Measurements from ENCODE around the gene FRMD4B. TPM values are rescaled to one million over a fixed set of nuclear protein-coding genes. Genes with fewer than 3 reads are reported as not detected.

Gene FRMD4B
- total and polyA plus RNA-seq, 2 donors from 2014 or later: 11.8 to 50.5 TPM

GRCh38 chr3:69143612-69144011 is 242.3 kb downstream of the FRMD4B start:
- no peak overlapping the region for H3K9ac ChIP-seq (ENCODE audit: low read length in 3 of 3)
- intact Hi-C loops (cut with DNase I): no loop called here
- H3K4me3 ChIP-seq (ENCODE audit: low read length in 3 of 3): no peak overlapping the region
- TF ChIP-seq CTCF (IDR thresholded peaks at IDR 0.05; ENCODE audit: borderline replicate concordance, extremely low read depth, insufficient read depth): no peak
- FAIRE-seq: no peak
- H3K36me3 ChIP-seq (ENCODE audit: control insufficient read depth in 2 of 3, insufficient read depth in 3 of 3, low read length in 3 of 3): no peaks in the 10 kb centered on the region
- no peak for DNase-seq
- H3K4me1 ChIP-seq (ENCODE audit: control insufficient read depth in 2 of 3, insufficient read depth in 2 of 3, low read depth in 1 of 3, low read length in 3 of 3): no peaks in the 10 kb centered on the region
- H3K27ac ChIP-seq (ENCODE audit: low read depth in 2 of 2, low read length in 2 of 2): no peak overlapping the region
- no peaks in the 10 kb centered on the region for H3K9me3 ChIP-seq (ENCODE audit: control insufficient read depth in 2 of 3, insufficient read depth in 1 of 3, low read length in 3 of 3)
- H3K27me3 ChIP-seq (ENCODE audit: control insufficient read depth, insufficient read depth, low read length): no peaks in the 10 kb centered on the region

- Histone ChIP-seq H3K4me3 (ENCODE audit: low read length in 3 of 3) (no peak overlapping the region), H3K9ac (ENCODE audit: low read length in 3 of 3) (no peak overlapping the region), H3K4me1 (ENCODE audit: control insufficient read depth in 2 of 3, insufficient read depth in 2 of 3, low read depth in 1 of 3, low read length in 3 of 3) (no peaks in the 10 kb centered on the region), H3K36me3 (ENCODE audit: control insufficient read depth in 2 of 3, insufficient read depth in 3 of 3, low read length in 3 of 3) (no peaks in the 10 kb centered on the region), H3K27me3 (ENCODE audit: control insufficient read depth, insufficient read depth, low read length) (no peaks in the 10 kb centered on the region), H3K27ac (ENCODE audit: low read depth in 2 of 2, low read length in 2 of 2) (no peak overlapping the region), H3K9me3 (ENCODE audit: control insufficient read depth in 2 of 3, insufficient read depth in 1 of 3, low read length in 3 of 3) (no peaks in the 10 kb centered on the region)
- DNase-seq (no peak), FAIRE-seq (no peak)
- intact Hi-C loops (cut with DNase I): no loop called here
- no peak for TF ChIP-seq CTCF (IDR thresholded peaks at IDR 0.05; ENCODE audit: borderline replicate concordance, extremely low read depth, insufficient read depth)
These were observed 243.0 kb downstream of the FRMD4B start for GRCh38 chr3:69142797-69143454.

GRCh38 chr3:69142090-69142489 is 243.8 kb downstream of the FRMD4B start:
- TF ChIP-seq CTCF (IDR thresholded peaks at IDR 0.05; ENCODE audit: borderline replicate concordance, extremely low read depth, insufficient read depth): no peak
- Histone ChIP-seq H3K4me3 (ENCODE audit: low read length in 3 of 3) (no peak overlapping the region), H3K9ac (ENCODE audit: low read length in 3 of 3) (no peak overlapping the region), H3K4me1 (ENCODE audit: control insufficient read depth in 2 of 3, insufficient read depth in 2 of 3, low read depth in 1 of 3, low read length in 3 of 3) (no peaks in the 10 kb centered on the region), H3K27ac (ENCODE audit: low read depth in 2 of 2, low read length in 2 of 2) (no peak overlapping the region), H3K36me3 (ENCODE audit: control insufficient read depth in 2 of 3, insufficient read depth in 3 of 3, low read length in 3 of 3) (no peaks in the 10 kb centered on the region), H3K27me3 (ENCODE audit: control insufficient read depth, insufficient read depth, low read length) (no peaks in the 10 kb centered on the region), H3K9me3 (ENCODE audit: control insufficient read depth in 2 of 3, insufficient read depth in 1 of 3, low read length in 3 of 3) (no peaks in the 10 kb centered on the region)
- intact Hi-C loops (cut with DNase I): no loop called here
- no peak for FAIRE-seq
- DNase-seq: no peak

- Histone ChIP-seq H3K36me3 (ENCODE audit: control insufficient read depth in 2 of 3, insufficient read depth in 3 of 3, low read length in 3 of 3) (no peaks in the 10 kb centered on the region), H3K27ac (ENCODE audit: low read depth in 2 of 2, low read length in 2 of 2) (no peak overlapping the region), H3K4me3 (ENCODE audit: low read length in 3 of 3) (no peak overlapping the region), H3K9ac (ENCODE audit: low read length in 3 of 3) (no peak overlapping the region), H3K4me1 (ENCODE audit: control insufficient read depth in 2 of 3, insufficient read depth in 2 of 3, low read depth in 1 of 3, low read length in 3 of 3) (no peaks in the 10 kb centered on the region), H3K27me3 (ENCODE audit: control insufficient read depth, insufficient read depth, low read length) (no peaks in the 10 kb centered on the region), H3K9me3 (ENCODE audit: control insufficient read depth in 2 of 3, insufficient read depth in 1 of 3, low read length in 3 of 3) (no peaks in the 10 kb centered on the region)
- no peak for TF ChIP-seq CTCF (IDR thresholded peaks at IDR 0.05; ENCODE audit: borderline replicate concordance, extremely low read depth, insufficient read depth)
- no peak for DNase-seq
- FAIRE-seq: no peak
- intact Hi-C loops (cut with DNase I): no loop called here
These were observed 244.6 kb downstream of the FRMD4B start for GRCh38 chr3:69141313-69141712.
